ENCODE results near the gene MSH3.

Gene MSH3

DNA sequence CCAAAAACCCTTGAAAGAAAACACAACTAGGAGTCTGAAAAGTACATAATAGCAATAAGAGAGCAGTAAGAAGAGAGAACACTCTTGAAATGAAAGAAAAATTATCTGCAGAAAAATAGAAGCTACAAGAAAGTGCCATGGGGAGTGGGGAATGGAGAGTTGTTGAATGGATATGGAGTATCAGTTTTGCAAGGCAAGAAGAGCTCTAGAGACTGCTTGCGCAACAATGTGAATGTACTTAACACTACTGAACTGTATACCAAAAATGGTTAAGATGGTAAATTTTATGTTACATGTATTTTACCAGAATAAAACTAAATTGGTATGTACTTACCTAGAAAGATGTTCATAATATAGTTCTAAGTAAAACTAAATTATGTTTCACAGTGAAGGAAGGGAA lies 251.0 kb downstream of the MSH3 start:
- DNase-seq (ENCODE audit: low read depth), result no peak

GRCh38 chr5:80912479-80912878 lies 258.0 kb downstream of the MSH3 start:
- no peak for DNase-seq (ENCODE audit: low read depth)

DNA sequence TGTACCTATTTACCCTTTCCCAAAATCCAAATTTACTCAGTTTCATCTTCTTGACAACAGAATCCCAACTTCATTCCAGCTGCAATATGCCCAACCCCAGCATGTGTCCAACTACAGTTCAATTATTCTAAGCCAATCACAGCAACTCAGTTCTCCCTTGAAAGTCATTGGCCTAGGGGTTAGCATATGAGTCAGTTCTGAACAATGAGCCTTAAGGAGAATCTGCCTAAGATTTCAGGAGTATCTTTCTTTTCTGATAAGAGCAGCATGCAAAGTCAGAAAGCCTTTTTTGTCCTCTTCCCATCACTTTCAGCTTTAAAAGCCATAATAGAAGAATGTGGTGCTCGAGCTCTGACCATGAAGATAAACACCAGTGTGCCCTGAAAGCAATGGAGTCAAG lies 261.3 kb downstream of the MSH3 start:
- DNase-seq (ENCODE audit: low read depth), result no peak

GRCh38 chr5:80916676-80917075 lies 262.2 kb downstream of the MSH3 start:
- DNase-seq (ENCODE audit: low read depth), result no peak

DNA sequence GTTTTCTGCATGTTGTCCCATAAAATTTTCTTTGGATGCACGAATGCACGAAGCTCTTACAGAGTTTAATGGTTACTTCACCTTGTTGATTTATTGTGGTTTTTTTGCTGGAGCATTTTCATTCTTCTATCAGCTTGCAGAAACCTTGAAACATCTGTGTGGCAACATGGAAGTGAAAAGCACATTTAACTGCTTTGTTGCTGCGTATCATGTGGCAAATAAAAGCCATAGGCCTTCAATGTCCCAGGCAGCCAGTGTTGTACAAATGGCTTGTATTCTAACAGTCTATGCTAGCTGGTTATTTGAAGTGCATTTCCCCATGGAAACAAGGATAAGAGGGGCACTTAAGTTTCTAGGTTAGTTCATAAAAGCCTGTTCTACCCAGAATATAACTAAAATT lies 263.2 kb downstream of the MSH3 start:
- no peak for DNase-seq (ENCODE audit: low read depth)

GRCh38 chr5:80919678-80920196 lies 265.3 kb downstream of the MSH3 start:
- DNase-seq (ENCODE audit: low read depth), result no peak

DNA sequence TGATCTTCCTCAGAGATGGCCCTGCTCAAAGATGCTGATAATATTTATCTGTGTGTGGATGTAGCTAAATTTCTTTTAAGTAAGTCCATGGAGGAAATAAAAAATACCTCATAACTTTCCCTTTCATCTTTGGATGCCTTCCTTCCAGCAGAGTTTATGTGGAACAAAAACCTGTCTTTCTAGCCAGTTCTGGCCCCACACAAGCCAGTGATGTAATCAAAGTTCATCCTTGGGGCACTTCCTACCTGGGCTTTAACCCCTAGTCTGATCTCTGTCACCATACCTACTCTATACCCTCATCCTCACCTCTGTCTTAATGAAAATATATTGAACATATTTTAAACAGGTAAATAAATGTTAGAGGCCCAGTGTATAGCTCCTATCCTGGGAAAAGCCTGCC lies 265.9 kb downstream of the MSH3 start:
- no peak for DNase-seq (ENCODE audit: low read depth)

DNA sequence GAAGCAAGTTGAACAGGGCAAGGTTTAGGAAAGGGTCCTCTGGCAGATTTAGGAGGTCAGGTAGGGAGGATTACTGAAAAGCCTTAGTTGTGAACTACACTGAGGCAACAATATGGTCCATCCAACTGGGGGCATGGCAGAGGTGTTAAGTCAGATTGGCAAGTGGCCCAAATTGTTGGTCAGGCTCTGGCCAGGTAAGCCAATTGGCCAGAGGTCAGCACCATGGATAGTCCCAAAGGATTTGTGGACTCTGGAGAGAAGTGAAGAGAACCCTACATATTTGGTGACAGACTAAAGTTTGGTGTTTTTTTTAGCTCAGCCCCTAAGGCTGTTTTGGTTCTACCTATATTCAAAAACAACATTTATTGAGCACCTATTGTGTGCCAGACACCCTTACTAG lies 266.6 kb downstream of the MSH3 start:
- no peak for DNase-seq (ENCODE audit: low read depth)

DNA sequence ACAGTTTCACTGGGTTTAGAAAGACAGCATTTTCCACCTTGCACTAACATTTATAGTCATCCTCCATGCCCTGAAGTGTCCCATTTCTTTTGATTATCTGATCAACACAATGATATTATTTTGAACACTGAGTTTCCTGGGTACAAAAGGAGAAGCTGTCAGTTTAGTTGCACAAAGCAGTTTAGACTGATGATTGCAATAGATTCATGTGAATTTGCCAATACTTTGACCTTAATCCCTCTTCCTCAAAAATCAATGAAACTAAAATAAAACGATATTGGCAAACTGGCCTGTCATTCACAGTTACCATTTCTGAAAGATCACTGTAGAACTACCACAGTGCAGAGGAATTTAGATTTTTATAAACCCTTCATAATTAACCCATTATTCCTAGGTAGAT lies 271.5 kb downstream of the MSH3 start:
- DNase-seq (ENCODE audit: low read depth), result no peak
